ENCODE results near the gene NCOA7. TPM values are rescaled to one million over a fixed set of nuclear protein-coding genes. Genes with fewer than 3 reads are reported as not detected.

The NCOA7 gene
- polyA plus RNA-seq, 1 of the 3 experiments (the other 2 are of a cell fraction) = 16.3 TPM

- POLR2A ChIA-PET = interaction anchor here (1.4 kb wide), 1 partner anchor 172 kb away, joined by 5 read pairs; no protein-coding TSS in a partner anchor
- no peak for DNase-seq
- 63% methylated on average over 7 of the region's 11 CpGs for WGBS (ENCODE audit: low lambda C conversion rate)
Measured at GRCh38 chr6:125953502-125953875, 162.7 kb downstream of the NCOA7 start.

GRCh38 chr6:125954735-125955339 is 164.1 kb downstream of the NCOA7 start:
- WGBS (ENCODE audit: low lambda C conversion rate) = 29% methylated on average over 5 of the region's 5 CpGs
- Histone ChIP-seq H3K9me2 (no peaks in the 10 kb centered on the region), H3K9me3 (no peaks in the 10 kb centered on the region)

More at GRCh38 chr6:125953502-125953875, 162.7 kb downstream of the NCOA7 start:
- no peak overlapping the region for H2AFZ ChIP-seq (ENCODE audit: low read depth)
- no peak overlapping the region for H3K9ac ChIP-seq
- H3K9me3 ChIP-seq = no peaks in the 10 kb centered on the region
- H3K4me3 ChIP-seq (ENCODE audit: low read depth in 2 of 2, low read length in 1 of 2) = no peak overlapping the region
- CTCF ChIA-PET = interaction anchor here (0.6 to 4.4 kb wide), 15 partner anchors 9 to 193 kb away, joined by 3 to 53 read pairs (median 4); partner anchors contain the start of gene NCOA7
- TF ChIP-seq RAD21 (IDR thresholded peaks at IDR 0.05; ENCODE audit: low read length) (peak; percentile 49), YY1 (IDR thresholded peaks at IDR 0.05; ENCODE audit: low read depth) (no peak)
- H3K4me1 ChIP-seq (ENCODE audit: control insufficient read depth in 1 of 2, insufficient read depth in 2 of 2, low read depth in 1 of 2, low read length in 1 of 2) = peaks cover 7 to 8% of the 10 kb centered on the region in 2 experiments; a peak in 3 of 4 replicates
- H3K79me2 ChIP-seq (ENCODE audit: insufficient read depth) = peaks cover 14% of the 10 kb centered on the region; the same call in 1 of the 2 replicates
- no peak overlapping the region for H3K27ac ChIP-seq (ENCODE audit: low read depth in 2 of 2, low read length in 1 of 2)
- no peaks in the 10 kb centered on the region for H3K27me3 ChIP-seq (ENCODE audit: insufficient read depth)
- H3K9me2 ChIP-seq = no peaks in the 10 kb centered on the region
- H3K4me2 ChIP-seq = no peak overlapping the region
- no peaks in the 10 kb centered on the region for H4K20me1 ChIP-seq (ENCODE audit: insufficient read depth)
- H3F3A ChIP-seq (replicated peaks; ENCODE audit: insufficient read depth) = peaks cover 4% of the 10 kb centered on the region
- no peaks in the 10 kb centered on the region for H3K36me3 ChIP-seq (replicated peaks in 1 of 2; ENCODE audit: control insufficient read depth in 1 of 2, insufficient read depth in 2 of 2, low read length in 1 of 2)

More at GRCh38 chr6:125954735-125955339, 164.1 kb downstream of the NCOA7 start:
- no peak overlapping the region for H3K4me2 ChIP-seq
- no peaks in the 10 kb centered on the region for H3K27me3 ChIP-seq (ENCODE audit: insufficient read depth)
- no peaks in the 10 kb centered on the region for H4K20me1 ChIP-seq (ENCODE audit: insufficient read depth)
- H3K4me1 ChIP-seq (ENCODE audit: control insufficient read depth in 1 of 2, insufficient read depth in 2 of 2, low read depth in 1 of 2, low read length in 1 of 2) = peaks cover 7 to 8% of the 10 kb centered on the region in 2 experiments; a peak in 3 of 4 replicates
- H3K27ac ChIP-seq (ENCODE audit: low read depth in 2 of 2, low read length in 1 of 2) = no peak overlapping the region
- peak overlapping the region; percentile 73; the same call in 1 of the 2 replicates for H2AFZ ChIP-seq (ENCODE audit: low read depth)
- no peaks in the 10 kb centered on the region for H3K36me3 ChIP-seq (replicated peaks in 1 of 2; ENCODE audit: control insufficient read depth in 1 of 2, insufficient read depth in 2 of 2, low read length in 1 of 2)
- H3K4me3 ChIP-seq (ENCODE audit: low read depth in 2 of 2, low read length in 1 of 2) = no peak overlapping the region
- TF ChIP-seq REST (IDR thresholded peaks at IDR 0.05; ENCODE audit: low read depth, low read length) (no peak), RAD21 (IDR thresholded peaks at IDR 0.05; ENCODE audit: low read length) (no peak), TEAD4 (IDR thresholded peaks at IDR 0.05; ENCODE audit: borderline replicate concordance, insufficient read depth) (no peak), CHD2 (IDR thresholded peaks at IDR 0.05; ENCODE audit: low read length, partially characterized antibody) (no peak), RCOR1 (IDR thresholded peaks at IDR 0.05; ENCODE audit: low read length) (no peak), MXI1 (IDR thresholded peaks at IDR 0.05; ENCODE audit: low read depth, low read length) (no peak), ZBTB33 (IDR thresholded peaks at IDR 0.05; ENCODE audit: borderline replicate concordance, low read depth) (no peak), RXRA (IDR thresholded peaks at IDR 0.05; ENCODE audit: borderline replicate concordance, low read depth) (no peak), MAX (IDR thresholded peaks at IDR 0.05; ENCODE audit: low read depth) (no peak), GATA2 (CRISPR knock-in tag; IDR thresholded peaks at IDR 0.05) (no peak), USF1 (IDR thresholded peaks at IDR 0.05; ENCODE audit: borderline replicate concordance, low read depth) (no peak), SMC3 (IDR thresholded peaks at IDR 0.05; ENCODE audit: low read depth, low read length) (no peak), FOSL2 (IDR thresholded peaks at IDR 0.05; ENCODE audit: borderline replicate concordance, low read depth) (no peak), POLR2AphosphoS5 (IDR thresholded peaks at IDR 0.05; ENCODE audit: low read depth, low read length) (no peak), RFX5 (IDR thresholded peaks at IDR 0.05; ENCODE audit: low read length) (no peak), SIN3A (IDR thresholded peaks at IDR 0.05; ENCODE audit: borderline replicate concordance, low read depth, low read length) (no peak), EP300 (IDR thresholded peaks at IDR 0.05; ENCODE audit: borderline replicate concordance in 1 of 2, low read depth in 1 of 2, low read length in 1 of 2) (no peak), FOXJ3 (CRISPR knock-in tag; IDR thresholded peaks at IDR 0.05) (no peak)
- CTCF ChIA-PET = interaction anchor here (1.3 to 5.5 kb wide), 6 partner anchors 31 to 174 kb away, joined by 3 to 65 read pairs (median 27); partner anchors contain the start of genes NCOA7 and TRMT11
- H3K9ac ChIP-seq = no peak overlapping the region
- no peak for DNase-seq
- POLR2A ChIA-PET = interaction anchor here (1.9 kb wide), 1 partner anchor 174 kb away, joined by 8 read pairs; no protein-coding TSS in a partner anchor
- peaks cover 4% of the 10 kb centered on the region for H3F3A ChIP-seq (replicated peaks; ENCODE audit: insufficient read depth)
- H3K79me2 ChIP-seq (ENCODE audit: insufficient read depth) = peaks cover 14% of the 10 kb centered on the region; the same call in 1 of the 2 replicates

All from SK-N-SH (cell line).